K562 (cell line): Measurements from ENCODE around the gene ZCCHC24. TPM values are rescaled to one million over a fixed set of nuclear protein-coding genes. Genes with fewer than 3 reads are reported as not detected.
A peak's percentile ranks its signal among the peaks of the same experiment; 100 is the strongest.

Experiments
- DMBX1 ChIP-seq: fragments of 250-450 bp; sonication (Bioruptor Pico); IDR thresholded peaks from 2 replicates; pipeline ENCODE4 v1.8.0; 2022; ENCODE audit warnings: inconsistent platforms, mild to moderate bottlenecking, moderate library complexity, borderline replicate concordance
- DPF2 ChIP-seq: fragments of 450-650 bp; IDR thresholded peaks from 2 replicates; pipeline ENCODE4 v1.6.1; 2016
- ELF4 ChIP-seq: fragments of 450-650 bp; formaldehyde crosslinking; IDR thresholded peaks from 2 replicates; pipeline ENCODE4 v1.4.0; 2022; ENCODE audit warnings: missing genetic modification characterization
- GABPA ChIP-seq: fragments of 200-800 bp; sonication (Bioruptor generic); conservative IDR thresholded peaks from 2 replicates; pipeline ENCODE4 v1.6.1; 2016; ENCODE audit warnings: low read depth, missing genetic modification characterization, missing compliant biosample characterization
- KAT2B ChIP-seq: IDR thresholded peaks from one replicate; pipeline ENCODE4 v1.6.1; 2012; ENCODE audit warnings: low read depth, mild to moderate bottlenecking, control low read depth, inconsistent platforms, low read length, moderate library complexity
- KHSRP ChIP-seq: fragments of 450-650 bp; IDR thresholded peaks from 2 replicates; pipeline ENCODE4 v1.6.1; 2017
- MBD2 ChIP-seq: sonication (generic); IDR thresholded peaks from 2 replicates; pipeline ENCODE4 v1.6.1; 2016; ENCODE audit warnings: low read depth, borderline replicate concordance
- NFIC ChIP-seq: fragments of 450-650 bp; IDR thresholded peaks from 2 replicates; pipeline ENCODE4 v1.6.1; 2017; ENCODE audit warnings: mild to moderate bottlenecking, inconsistent platforms
- PHF21A ChIP-seq: fragments of 450-650 bp; IDR thresholded peaks from 2 replicates; pipeline ENCODE4 v1.6.1; 2017; ENCODE audit warnings: low read depth, borderline replicate concordance
- SMAD4 ChIP-seq: fragments of 250-450 bp; sonication (Bioruptor Pico); conservative IDR thresholded peaks from 2 replicates; pipeline ENCODE4 v1.8.0; 2021; ENCODE audit warnings: inconsistent platforms, mild to moderate bottlenecking, moderate library complexity
- TAF15 ChIP-seq: fragments of 200-400 bp; formaldehyde crosslinking; IDR thresholded peaks from 2 replicates; pipeline ENCODE4 v1.6.1; 2017; ENCODE audit warnings: mild to moderate bottlenecking, low read depth, low read length, moderate library complexity
- polyA plus RNA-seq, 8 experiments: library from polyadenylated mRNA; depleted of rRNA in 4 of 8; stranded (reverse) in 5 of 8; unstranded in 3 of 8; fragments of >200 nt; fragmentation: Nextera tagmentation in 2 of 8; fragmentation: Illumina TruSeq in 1 of 8; extraction: Ambion mirVana in 2 of 8; extraction: Trizol in 1 of 8; gene quantifications; 2 replicates each; pipeline versions ENCODE4 v1.2.1 to v1.2.3, GENCODE V29; 2011 to 2014; ENCODE audit warnings: inconsistent platforms in 1 of 8, missing spikeins in 1 of 8
- total RNA-seq, 7 experiments: library from RNA; depleted of rRNA in 6 of 7; stranded (reverse); fragments of >200 nt in 6 of 7; fragmentation: Illumina TruSeq in 2 of 7; extraction: Trizol in 2 of 7; gene quantifications; 2 replicates each; pipeline versions ENCODE4 v1.2.1 to v1.2.3, GENCODE V29; 2011 to 2021; ENCODE audit warnings: low replicate concordance in 1 of 7
- TF ChIP-seq, protein P1 (sequence below), 2 experiments: IDR thresholded peaks; 2 replicates each; pipeline ENCODE4 v1.6.1; 2012; ENCODE audit warnings: improper control_type of control experiment in 2 of 2, low read depth in 2 of 2, low read length in 2 of 2, borderline replicate concordance in 1 of 2
- TF ChIP-seq, protein P2 (sequence below), 2 experiments: fragments of 450-650 bp; formaldehyde crosslinking in 1 of 2; IDR thresholded peaks; 2 replicates each; pipeline versions ENCODE4 v1.4.0 to v1.6.1; 2014 to 2020; ENCODE audit warnings: mild to moderate bottlenecking in 2 of 2, borderline replicate concordance in 1 of 2, low read depth in 1 of 2
- TF ChIP-seq, protein P3 (sequence below): fragments of 250-450 bp; sonication (Bioruptor Pico); IDR thresholded peaks from 2 replicates; pipeline ENCODE4 v1.5.1; 2021; ENCODE audit warnings: mild to moderate bottlenecking
- TF ChIP-seq, protein P4 (sequence below): fragments of 250-450 bp; sonication (Bioruptor Pico); IDR thresholded peaks from 2 replicates; pipeline ENCODE4 v1.8.0; 2021; ENCODE audit warnings: moderate library complexity, mild to moderate bottlenecking, inconsistent platforms

Gene ZCCHC24
- total and polyA plus RNA-seq, 9 of the 15 experiments (the other 6 are each of a cell fraction or from before 2014, with no cell fraction given), result 0.84 to 11.0 (median 4.6) TPM

DNA sequence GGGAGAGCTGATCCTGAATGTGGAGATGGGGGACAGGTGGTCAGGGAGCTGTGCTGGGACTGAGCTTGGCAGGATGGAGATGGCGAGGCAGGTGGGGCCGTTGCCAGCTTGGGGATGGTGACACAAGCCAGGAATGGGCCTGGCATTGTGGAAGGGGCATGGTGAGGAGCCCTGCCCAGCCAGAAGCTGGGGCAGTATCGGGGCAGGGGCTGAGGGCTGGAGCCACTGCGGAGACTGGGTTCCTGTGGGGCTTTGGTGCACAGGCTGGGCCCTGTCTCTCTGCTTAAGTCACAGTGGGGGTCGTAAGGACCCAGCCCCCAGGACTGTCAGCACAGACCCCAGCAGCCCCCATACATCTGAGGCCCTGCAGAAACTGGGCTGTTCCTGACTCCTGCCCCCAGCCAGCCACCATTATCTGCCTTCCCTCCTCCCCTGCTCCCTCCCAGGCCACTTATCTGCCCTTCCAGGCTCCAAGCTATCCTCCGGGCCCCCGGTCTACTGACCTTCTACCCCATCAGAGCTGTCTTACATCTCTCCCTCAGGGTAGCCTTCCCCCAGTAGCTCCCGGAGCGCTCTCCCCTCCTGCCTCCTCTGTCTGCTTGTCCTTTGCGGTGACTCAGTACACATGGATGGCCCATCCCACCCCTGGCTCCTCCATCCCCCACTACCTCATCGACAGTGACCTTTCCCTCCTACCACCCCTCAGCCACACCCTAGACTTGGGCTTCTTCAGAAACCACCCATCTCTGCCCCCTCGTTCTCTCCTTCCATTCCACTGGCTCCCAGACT is 54.0 kb downstream of the ZCCHC24 start (continued):
- TF ChIP-seq, protein P1, sequence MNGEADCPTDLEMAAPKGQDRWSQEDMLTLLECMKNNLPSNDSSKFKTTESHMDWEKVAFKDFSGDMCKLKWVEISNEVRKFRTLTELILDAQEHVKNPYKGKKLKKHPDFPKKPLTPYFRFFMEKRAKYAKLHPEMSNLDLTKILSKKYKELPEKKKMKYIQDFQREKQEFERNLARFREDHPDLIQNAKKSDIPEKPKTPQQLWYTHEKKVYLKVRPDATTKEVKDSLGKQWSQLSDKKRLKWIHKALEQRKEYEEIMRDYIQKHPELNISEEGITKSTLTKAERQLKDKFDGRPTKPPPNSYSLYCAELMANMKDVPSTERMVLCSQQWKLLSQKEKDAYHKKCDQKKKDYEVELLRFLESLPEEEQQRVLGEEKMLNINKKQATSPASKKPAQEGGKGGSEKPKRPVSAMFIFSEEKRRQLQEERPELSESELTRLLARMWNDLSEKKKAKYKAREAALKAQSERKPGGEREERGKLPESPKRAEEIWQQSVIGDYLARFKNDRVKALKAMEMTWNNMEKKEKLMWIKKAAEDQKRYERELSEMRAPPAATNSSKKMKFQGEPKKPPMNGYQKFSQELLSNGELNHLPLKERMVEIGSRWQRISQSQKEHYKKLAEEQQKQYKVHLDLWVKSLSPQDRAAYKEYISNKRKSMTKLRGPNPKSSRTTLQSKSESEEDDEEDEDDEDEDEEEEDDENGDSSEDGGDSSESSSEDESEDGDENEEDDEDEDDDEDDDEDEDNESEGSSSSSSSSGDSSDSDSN (IDR thresholded peaks at IDR 0.05; ENCODE audit: borderline replicate concordance in 1 of 2, low read depth in 2 of 2, low read length in 2 of 2), result peak; percentile 50 to 96; a peak in 2 of 4 replicates
- TF ChIP-seq SMAD4 (CRISPR knock-in tag), result peak; percentile 28; the same call in 1 of the 2 replicates
- no peak for TF ChIP-seq KHSRP
- TF ChIP-seq TAF15, result no peak
- peak; percentile 77 for TF ChIP-seq NFIC
- TF ChIP-seq, protein P2, sequence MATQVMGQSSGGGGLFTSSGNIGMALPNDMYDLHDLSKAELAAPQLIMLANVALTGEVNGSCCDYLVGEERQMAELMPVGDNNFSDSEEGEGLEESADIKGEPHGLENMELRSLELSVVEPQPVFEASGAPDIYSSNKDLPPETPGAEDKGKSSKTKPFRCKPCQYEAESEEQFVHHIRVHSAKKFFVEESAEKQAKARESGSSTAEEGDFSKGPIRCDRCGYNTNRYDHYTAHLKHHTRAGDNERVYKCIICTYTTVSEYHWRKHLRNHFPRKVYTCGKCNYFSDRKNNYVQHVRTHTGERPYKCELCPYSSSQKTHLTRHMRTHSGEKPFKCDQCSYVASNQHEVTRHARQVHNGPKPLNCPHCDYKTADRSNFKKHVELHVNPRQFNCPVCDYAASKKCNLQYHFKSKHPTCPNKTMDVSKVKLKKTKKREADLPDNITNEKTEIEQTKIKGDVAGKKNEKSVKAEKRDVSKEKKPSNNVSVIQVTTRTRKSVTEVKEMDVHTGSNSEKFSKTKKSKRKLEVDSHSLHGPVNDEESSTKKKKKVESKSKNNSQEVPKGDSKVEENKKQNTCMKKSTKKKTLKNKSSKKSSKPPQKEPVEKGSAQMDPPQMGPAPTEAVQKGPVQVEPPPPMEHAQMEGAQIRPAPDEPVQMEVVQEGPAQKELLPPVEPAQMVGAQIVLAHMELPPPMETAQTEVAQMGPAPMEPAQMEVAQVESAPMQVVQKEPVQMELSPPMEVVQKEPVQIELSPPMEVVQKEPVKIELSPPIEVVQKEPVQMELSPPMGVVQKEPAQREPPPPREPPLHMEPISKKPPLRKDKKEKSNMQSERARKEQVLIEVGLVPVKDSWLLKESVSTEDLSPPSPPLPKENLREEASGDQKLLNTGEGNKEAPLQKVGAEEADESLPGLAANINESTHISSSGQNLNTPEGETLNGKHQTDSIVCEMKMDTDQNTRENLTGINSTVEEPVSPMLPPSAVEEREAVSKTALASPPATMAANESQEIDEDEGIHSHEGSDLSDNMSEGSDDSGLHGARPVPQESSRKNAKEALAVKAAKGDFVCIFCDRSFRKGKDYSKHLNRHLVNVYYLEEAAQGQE (IDR thresholded peaks at IDR 0.05; ENCODE audit: borderline replicate concordance), result no peak
- TF ChIP-seq, protein P2 (CRISPR knock-in tag; IDR thresholded peaks at IDR 0.05; ENCODE audit: low read depth), result no peak
- no peak; the same call in 1 of the 2 replicates for TF ChIP-seq ELF4 (CRISPR knock-in tag)
- peak; percentile 60; the same call in 1 of the 2 replicates for TF ChIP-seq MBD2
- no peak for TF ChIP-seq KAT2B
- TF ChIP-seq PHF21A, result peak; percentile 78; the same call in 1 of the 2 replicates
- TF ChIP-seq GABPA (tag), result no peak
- TF ChIP-seq, protein P3, sequence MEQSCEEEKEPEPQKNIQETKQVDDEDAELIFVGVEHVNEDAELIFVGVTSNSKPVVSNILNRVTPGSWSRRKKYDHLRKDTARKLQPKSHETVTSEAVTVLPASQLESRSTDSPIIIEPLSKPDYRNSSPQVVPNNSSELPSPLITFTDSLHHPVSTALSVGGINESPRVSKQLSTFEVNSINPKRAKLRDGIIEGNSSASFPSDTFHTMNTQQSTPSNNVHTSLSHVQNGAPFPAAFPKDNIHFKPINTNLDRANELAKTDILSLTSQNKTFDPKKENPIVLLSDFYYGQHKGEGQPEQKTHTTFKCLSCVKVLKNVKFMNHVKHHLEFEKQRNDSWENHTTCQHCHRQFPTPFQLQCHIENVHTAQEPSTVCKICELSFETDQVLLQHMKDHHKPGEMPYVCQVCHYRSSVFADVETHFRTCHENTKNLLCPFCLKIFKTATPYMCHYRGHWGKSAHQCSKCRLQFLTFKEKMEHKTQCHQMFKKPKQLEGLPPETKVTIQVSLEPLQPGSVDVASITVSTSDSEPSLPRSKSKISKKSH (CRISPR knock-in tag), result no peak
- peak; percentile 91 for TF ChIP-seq DPF2
- TF ChIP-seq DMBX1 (CRISPR knock-in tag), result 0 out of 2 replicates have a peak, but pooled peaks have one; percentile 1
- TF ChIP-seq, protein P4, sequence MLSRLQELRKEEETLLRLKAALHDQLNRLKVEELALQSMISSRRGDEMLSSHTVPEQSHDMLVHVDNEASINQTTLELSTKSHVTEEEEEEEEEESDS, result no peak
